BJ (cell line): ENCODE data around the gene NMUR1. TPM values are rescaled to one million over a fixed set of nuclear protein-coding genes. Genes with fewer than 3 reads are reported as not detected.

ENCODE experiments used
- CTCF ChIA-PET: fragments of 350-600 bp; formaldehyde crosslinking; extraction: SDS; loops from one replicate; lab custom pipeline; 2021; ENCODE audit warnings: antibody characterized with exemption, inconsistent platforms; lab: Yijun Ruan, JAX
- POLR2A ChIA-PET: fragments of 300-600 bp; sonication (Branson Sonifier 250); formaldehyde crosslinking; extraction: SDS; loops from one replicate; lab custom pipeline; 2021; ENCODE audit warnings: antibody characterized with exemption; lab: Charles Lee
- DNase-seq: peaks from one replicate; pipeline ENCODE4 v3.0.0-alpha.2; 2011; ENCODE audit warnings: low read depth
- H3K27me3 ChIP-seq: 2 replicates; pipeline ENCODE4 v1.6.0; 2011; ENCODE audit warnings: low read length; ENCODE audit not compliant: control insufficient read depth, insufficient read depth
- H3K36me3 ChIP-seq: 2 replicates; pipeline ENCODE4 v1.5.1; 2011; ENCODE audit warnings: low read length; ENCODE audit not compliant: control insufficient read depth, insufficient read depth
- H3K4me3 ChIP-seq: 2 replicates; pipeline ENCODE4 v1.5.1; 2011; ENCODE audit warnings: low read depth, mild to moderate bottlenecking, control low read depth, low read length
- polyA plus RNA-seq: library from polyadenylated mRNA; depleted of rRNA; stranded (reverse); fragments of >200 nt; gene quantifications from 2 replicates; pipeline ENCODE4 v1.2.3, GENCODE V29; 2011
- TF ChIP-seq, protein P1 (sequence below): IDR thresholded peaks from 2 replicates; pipeline ENCODE4 v1.5.1; 2011; ENCODE audit warnings: low read depth, mild to moderate bottlenecking, control low read depth, inconsistent platforms, low read length, moderate library complexity; ENCODE audit not compliant: insufficient read depth

Gene NMUR1
- polyA plus RNA-seq, 1 experiment, result not detected

DNA sequence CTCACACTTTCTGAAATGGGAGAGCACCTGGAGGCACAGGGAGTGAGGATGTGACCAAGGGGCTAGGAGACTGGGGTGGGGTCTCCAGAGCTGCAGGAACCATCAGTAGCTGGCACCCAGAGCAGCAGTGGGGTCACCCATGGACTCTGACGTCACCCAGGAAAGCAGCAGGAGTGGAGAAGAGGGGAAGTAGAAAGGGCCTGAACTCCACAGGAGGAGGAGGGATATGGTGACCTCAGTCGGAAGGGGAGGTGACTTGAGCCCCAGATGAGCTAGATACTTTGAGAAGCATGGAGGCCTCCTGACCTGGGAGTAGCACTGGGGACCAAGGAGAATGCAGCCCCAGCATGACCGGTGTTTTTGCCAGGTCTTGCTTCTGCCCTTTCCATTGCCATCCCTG lies 8.8 kb downstream of the NMUR1 start:
- no peak for DNase-seq
- ChIA-PET POLR2A (no interaction called here), CTCF (interaction anchor here (1.4 kb wide), 1 partner anchor 79 kb away, joined by 5 read pairs; no protein-coding TSS in a partner anchor)
- H3K36me3 ChIP-seq, result no peaks in the 10 kb centered on the region
- TF ChIP-seq, protein P1, sequence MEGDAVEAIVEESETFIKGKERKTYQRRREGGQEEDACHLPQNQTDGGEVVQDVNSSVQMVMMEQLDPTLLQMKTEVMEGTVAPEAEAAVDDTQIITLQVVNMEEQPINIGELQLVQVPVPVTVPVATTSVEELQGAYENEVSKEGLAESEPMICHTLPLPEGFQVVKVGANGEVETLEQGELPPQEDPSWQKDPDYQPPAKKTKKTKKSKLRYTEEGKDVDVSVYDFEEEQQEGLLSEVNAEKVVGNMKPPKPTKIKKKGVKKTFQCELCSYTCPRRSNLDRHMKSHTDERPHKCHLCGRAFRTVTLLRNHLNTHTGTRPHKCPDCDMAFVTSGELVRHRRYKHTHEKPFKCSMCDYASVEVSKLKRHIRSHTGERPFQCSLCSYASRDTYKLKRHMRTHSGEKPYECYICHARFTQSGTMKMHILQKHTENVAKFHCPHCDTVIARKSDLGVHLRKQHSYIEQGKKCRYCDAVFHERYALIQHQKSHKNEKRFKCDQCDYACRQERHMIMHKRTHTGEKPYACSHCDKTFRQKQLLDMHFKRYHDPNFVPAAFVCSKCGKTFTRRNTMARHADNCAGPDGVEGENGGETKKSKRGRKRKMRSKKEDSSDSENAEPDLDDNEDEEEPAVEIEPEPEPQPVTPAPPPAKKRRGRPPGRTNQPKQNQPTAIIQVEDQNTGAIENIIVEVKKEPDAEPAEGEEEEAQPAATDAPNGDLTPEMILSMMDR, result no peak
- H3K27me3 ChIP-seq, result peaks cover 7% of the 10 kb centered on the region
- H3K4me3 ChIP-seq, result no peak overlapping the region

DNA sequence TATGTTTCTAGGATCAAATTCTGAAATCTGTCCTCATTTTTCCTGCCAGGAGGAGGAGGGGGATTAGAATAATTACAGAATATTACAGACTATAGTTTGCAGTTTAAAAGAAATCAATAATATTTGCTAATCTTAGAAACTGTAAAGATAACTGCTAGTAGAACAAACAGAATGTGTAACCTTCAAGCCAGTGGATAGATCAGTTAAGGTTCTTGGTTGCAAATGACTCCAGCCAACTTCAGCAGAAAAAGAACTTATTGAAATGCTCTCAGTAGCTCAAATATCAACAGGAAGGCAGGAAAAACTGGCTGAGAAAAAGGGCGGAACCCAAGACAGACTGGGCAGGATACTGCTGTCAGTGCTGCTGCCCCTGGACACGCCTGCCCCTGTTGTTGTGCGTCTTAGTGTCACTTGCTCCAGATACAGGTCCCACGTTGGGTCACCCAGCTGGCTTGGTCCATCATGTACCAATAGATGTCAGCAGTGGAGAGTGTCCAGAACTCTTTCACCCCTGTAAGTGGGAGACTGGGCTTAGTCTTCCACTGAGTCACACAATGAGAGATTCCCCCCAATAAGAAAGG lies 10.2 kb downstream of the NMUR1 start:
- POLR2A ChIA-PET, result no interaction called here
- TF ChIP-seq, protein P1, result no peak
- H3K4me3 ChIP-seq, result no peak overlapping the region
- CTCF ChIA-PET, result no interaction called here
- H3K36me3 ChIP-seq, result no peaks in the 10 kb centered on the region
- DNase-seq, result no peak
- H3K27me3 ChIP-seq, result peaks cover 7% of the 10 kb centered on the region

DNA sequence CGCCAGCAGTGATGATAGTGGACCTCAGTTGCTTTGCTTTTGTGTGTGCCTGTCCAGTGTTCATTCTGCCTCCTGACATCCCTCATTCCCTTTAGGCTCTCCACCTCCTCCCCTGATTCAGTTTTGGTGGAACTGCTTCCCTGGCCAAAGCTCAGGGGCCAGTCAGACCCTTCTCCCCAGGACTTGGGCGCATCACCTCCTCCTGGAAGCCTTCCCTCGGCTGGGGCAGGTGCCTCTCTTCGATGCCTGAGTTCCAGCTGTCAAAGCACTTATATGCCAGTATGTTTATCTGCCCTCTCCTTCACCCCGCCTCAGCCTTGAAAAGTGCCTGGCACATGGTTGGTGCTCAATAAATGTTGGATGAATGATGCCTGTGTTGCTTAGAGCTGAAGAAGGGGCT lies 11.5 kb downstream of the NMUR1 start:
- Histone ChIP-seq H3K27me3 (peaks cover 7% of the 10 kb centered on the region), H3K36me3 (no peaks in the 10 kb centered on the region), H3K4me3 (no peak overlapping the region)
- ChIA-PET POLR2A (no interaction called here), CTCF (interaction anchor here (1.2 to 2.2 kb wide), 2 partner anchors 34 to 65 kb away, joined by 3 to 23 read pairs; no protein-coding TSS in a partner anchor)
- TF ChIP-seq, protein P1, result no peak
- DNase-seq, result no peak

DNA sequence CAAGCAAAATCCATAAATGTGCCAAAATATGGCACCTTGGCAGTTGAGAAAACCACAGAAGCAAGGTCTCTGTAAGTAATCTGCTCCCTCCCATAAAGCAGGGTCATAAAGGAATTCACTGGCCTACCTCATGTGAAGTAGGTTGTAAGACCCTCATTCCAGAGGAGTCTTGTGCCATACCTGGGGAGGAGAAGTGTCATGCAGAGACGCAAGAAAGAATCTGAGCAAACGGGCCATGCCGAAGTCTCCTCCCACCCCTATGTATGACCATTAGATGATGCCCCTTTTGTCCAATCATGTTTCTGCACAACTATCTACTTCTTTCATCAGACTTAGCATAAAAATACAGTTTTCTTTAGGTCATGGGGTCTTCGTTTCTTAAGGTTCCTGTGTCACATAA lies 14.6 kb downstream of the NMUR1 start:
- ChIA-PET POLR2A (no interaction called here), CTCF (interaction anchor here (0.5 to 1.2 kb wide), 6 partner anchors 8 to 74 kb away, joined by 3 to 4 read pairs (median 4); no protein-coding TSS in a partner anchor)
- no peak for DNase-seq
- peaks cover 7% of the 10 kb centered on the region for H3K27me3 ChIP-seq
- H3K4me3 ChIP-seq, result no peak overlapping the region
- no peaks in the 10 kb centered on the region for H3K36me3 ChIP-seq
- TF ChIP-seq, protein P1, result no peak

DNA sequence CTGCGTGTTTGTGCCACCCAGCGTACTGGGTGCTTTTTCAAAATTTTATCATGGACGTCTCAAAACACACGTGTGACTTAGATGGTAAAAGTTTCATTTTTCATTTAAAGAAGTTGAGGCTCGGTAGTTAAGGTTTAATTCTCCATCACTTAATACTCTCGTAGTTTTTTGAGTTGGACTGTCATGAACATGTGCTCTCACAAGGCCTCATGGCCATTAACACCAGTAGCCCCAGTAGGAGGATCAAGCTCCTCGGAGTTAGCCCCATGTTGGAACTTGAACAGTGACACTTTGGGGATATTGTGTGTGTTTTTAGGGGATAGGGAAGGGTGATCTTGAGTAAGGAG lies 15.3 kb downstream of the NMUR1 start:
- POLR2A ChIA-PET, result no interaction called here
- CTCF ChIA-PET, result interaction anchor here (0.5 to 1.2 kb wide), 7 partner anchors 9 to 227 kb away, joined by 3 to 4 read pairs (median 3); no protein-coding TSS in a partner anchor
- DNase-seq, result no peak

More for the DNA sequence above, 15.3 kb downstream of the NMUR1 start:
- H3K27me3 ChIP-seq, result peaks cover 5% of the 10 kb centered on the region; the same call in 1 of the 2 replicates
- TF ChIP-seq, protein P1, result no peak
- H3K4me3 ChIP-seq, result peak overlapping the region; percentile 53
- H3K36me3 ChIP-seq, result no peaks in the 10 kb centered on the region
